Measurements from ENCODE around the gene CTNNA2. TPM values are rescaled to one million over a fixed set of nuclear protein-coding genes. Genes with fewer than 3 reads are reported as not detected.

Gene CTNNA2
- polyA plus RNA-seq, 4 donors: 0.27 to 2.8 (median 1.3) TPM; not detected in 1

GRCh38 chr2:79792090-79792489 lies 279.2 kb downstream of the CTNNA2 start:
- WGBS, 3 donors: 34 to 67% (median 66%) methylated on average over 1 of the region's 1 CpG
- H3K27me3 ChIP-seq (ENCODE audit: control insufficient read depth in 3 of 3, insufficient read depth in 3 of 3, low read length in 3 of 3): no peaks in the 10 kb centered on the region
- no peak overlapping the region for H3K4me3 ChIP-seq (ENCODE audit: low read depth in 1 of 3, low read length in 3 of 3)
- no peaks in the 10 kb centered on the region for H3K36me3 ChIP-seq (ENCODE audit: control insufficient read depth in 3 of 3, insufficient read depth in 2 of 3, low read depth in 1 of 3, low read length in 3 of 3)
- H3K4me1 ChIP-seq (ENCODE audit: control insufficient read depth in 3 of 3, insufficient read depth in 2 of 3, low read depth in 1 of 3, low read length in 2 of 3): no peaks in the 10 kb centered on the region
- H3K9me3 ChIP-seq (ENCODE audit: control insufficient read depth in 2 of 2, insufficient read depth in 1 of 2, low read depth in 1 of 2, low read length in 1 of 2): no peaks in the 10 kb centered on the region
- DNase-seq: peak; percentile 10 to 13
- no peak overlapping the region for H3K27ac ChIP-seq (ENCODE audit: low read depth in 1 of 3, low read length in 2 of 3)
- FAIRE-seq: no peak

DNA sequence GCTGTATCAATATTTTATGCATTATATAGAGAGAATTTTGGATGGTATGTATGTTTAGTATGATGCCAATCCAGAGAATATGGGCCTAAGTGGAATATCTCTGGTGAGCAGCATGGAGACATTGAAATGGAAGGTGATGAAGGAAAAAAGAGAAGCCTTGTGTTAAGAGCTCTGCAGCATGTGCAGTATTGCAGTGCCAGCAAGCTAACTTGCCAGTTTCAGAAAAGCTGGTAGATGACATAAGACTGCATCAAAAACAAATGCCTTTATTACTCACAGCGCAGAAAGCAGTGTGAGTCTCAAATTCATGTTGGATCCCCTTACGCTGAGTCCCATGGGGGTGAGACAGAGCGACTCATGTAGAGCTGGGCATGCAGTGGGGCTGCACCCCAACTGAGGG lies 280.2 kb downstream of the CTNNA2 start:
- Histone ChIP-seq H3K36me3 (ENCODE audit: control insufficient read depth in 3 of 3, insufficient read depth in 2 of 3, low read depth in 1 of 3, low read length in 3 of 3) (no peaks in the 10 kb centered on the region), H3K9me3 (ENCODE audit: control insufficient read depth in 2 of 2, insufficient read depth in 1 of 2, low read depth in 1 of 2, low read length in 1 of 2) (no peaks in the 10 kb centered on the region), H3K4me1 (ENCODE audit: control insufficient read depth in 3 of 3, insufficient read depth in 2 of 3, low read depth in 1 of 3, low read length in 2 of 3) (no peaks in the 10 kb centered on the region), H3K27ac (ENCODE audit: low read depth in 1 of 3, low read length in 2 of 3) (no peak overlapping the region), H3K4me3 (ENCODE audit: low read depth in 1 of 3, low read length in 3 of 3) (no peak overlapping the region), H3K27me3 (ENCODE audit: control insufficient read depth in 3 of 3, insufficient read depth in 3 of 3, low read length in 3 of 3) (no peaks in the 10 kb centered on the region)
- DNase-seq: no peak
- no peak for FAIRE-seq
- 94 to 100% (median 97%) methylated on average over 3 of the region's 3 CpGs for WGBS, 3 donors

DNA sequence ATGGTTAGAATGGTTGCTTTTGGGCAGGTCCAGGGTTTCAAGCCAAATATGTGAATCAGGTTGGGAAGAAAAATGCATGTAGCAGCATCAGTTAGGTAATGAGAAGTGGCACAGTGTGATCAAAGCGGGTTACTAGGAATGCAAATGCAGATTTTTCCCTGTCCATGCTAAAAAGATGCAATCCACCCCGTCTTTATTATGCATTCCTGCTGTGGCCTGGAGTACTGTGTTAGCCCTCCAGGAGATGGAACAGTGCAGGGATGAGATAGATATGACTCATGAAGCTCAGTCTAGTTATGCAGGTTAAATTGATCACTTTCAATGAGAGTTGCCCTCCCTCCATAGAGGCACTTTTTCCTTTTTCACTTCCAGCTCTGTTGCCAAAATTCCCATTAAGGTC lies 283.8 kb downstream of the CTNNA2 start:
- no peak for DNase-seq
- Histone ChIP-seq H3K36me3 (ENCODE audit: control insufficient read depth in 3 of 3, insufficient read depth in 2 of 3, low read depth in 1 of 3, low read length in 3 of 3) (no peaks in the 10 kb centered on the region), H3K4me3 (ENCODE audit: low read depth in 1 of 3, low read length in 3 of 3) (no peak overlapping the region), H3K4me1 (ENCODE audit: control insufficient read depth in 3 of 3, insufficient read depth in 2 of 3, low read depth in 1 of 3, low read length in 2 of 3) (no peaks in the 10 kb centered on the region), H3K27ac (ENCODE audit: low read depth in 1 of 3, low read length in 2 of 3) (no peak overlapping the region), H3K9me3 (ENCODE audit: control insufficient read depth in 2 of 2, insufficient read depth in 1 of 2, low read depth in 1 of 2, low read length in 1 of 2) (no peaks in the 10 kb centered on the region), H3K27me3 (ENCODE audit: control insufficient read depth in 3 of 3, insufficient read depth in 3 of 3, low read length in 3 of 3) (no peaks in the 10 kb centered on the region)
- no peak for FAIRE-seq
- 74 to 89% (median 83%) methylated on average over 2 of the region's 2 CpGs for WGBS, 3 donors

DNA sequence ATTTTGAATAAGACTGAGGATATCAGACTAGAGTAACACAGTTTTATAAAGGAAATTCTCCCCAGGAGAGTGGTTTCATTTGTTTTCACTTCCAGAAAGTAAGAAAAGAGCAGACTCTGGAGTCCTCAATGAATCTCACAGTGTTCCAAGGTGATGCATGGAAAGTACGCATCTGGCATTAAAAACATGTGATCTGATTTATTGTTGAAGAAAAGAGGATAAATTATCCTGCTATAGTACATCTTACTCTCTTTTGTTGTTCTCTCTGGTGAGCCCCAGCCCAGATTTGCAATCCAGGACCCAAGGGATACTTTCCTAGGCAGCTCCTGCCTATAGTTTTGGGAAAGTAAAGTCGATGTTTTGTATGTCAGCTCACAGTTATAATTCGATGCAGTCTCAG lies 285.9 kb downstream of the CTNNA2 start:
- no peak for DNase-seq
- WGBS, 3 donors: 87 to 92% (median 89%) methylated on average over 3 of the region's 3 CpGs

DNA sequence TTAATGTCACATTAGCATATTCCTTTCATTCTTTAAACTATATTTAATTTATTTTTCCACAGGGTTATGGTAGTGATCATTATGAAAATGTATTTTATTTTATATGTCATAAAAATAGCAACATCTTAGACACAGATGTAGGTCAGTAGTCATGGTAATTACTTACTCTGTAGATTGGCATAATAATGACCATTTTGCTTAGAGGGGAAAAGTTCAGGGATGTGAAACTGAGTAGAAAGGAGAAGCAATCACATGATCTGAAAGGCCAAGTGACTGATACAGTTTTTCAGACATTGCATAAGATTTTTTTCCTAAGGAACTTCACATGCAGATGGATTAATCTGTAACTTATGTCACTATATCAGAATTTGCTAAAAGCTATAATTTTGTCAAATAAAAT lies 286.9 kb downstream of the CTNNA2 start:
- Histone ChIP-seq H3K27me3 (ENCODE audit: control insufficient read depth in 3 of 3, insufficient read depth in 3 of 3, low read length in 3 of 3) (no peaks in the 10 kb centered on the region), H3K4me1 (ENCODE audit: control insufficient read depth in 3 of 3, insufficient read depth in 2 of 3, low read depth in 1 of 3, low read length in 2 of 3) (no peaks in the 10 kb centered on the region), H3K4me3 (ENCODE audit: low read depth in 1 of 3, low read length in 3 of 3) (no peak overlapping the region), H3K36me3 (ENCODE audit: control insufficient read depth in 3 of 3, insufficient read depth in 2 of 3, low read depth in 1 of 3, low read length in 3 of 3) (no peaks in the 10 kb centered on the region), H3K9me3 (ENCODE audit: control insufficient read depth in 2 of 2, insufficient read depth in 1 of 2, low read depth in 1 of 2, low read length in 1 of 2) (no peaks in the 10 kb centered on the region), H3K27ac (ENCODE audit: low read depth in 1 of 3, low read length in 2 of 3) (no peak overlapping the region)
- DNase-seq (no peak), FAIRE-seq (no peak)

More for the DNA sequence above, 285.9 kb downstream of the CTNNA2 start:
- Histone ChIP-seq H3K27me3 (ENCODE audit: control insufficient read depth in 3 of 3, insufficient read depth in 3 of 3, low read length in 3 of 3) (no peaks in the 10 kb centered on the region), H3K4me3 (ENCODE audit: low read depth in 1 of 3, low read length in 3 of 3) (no peak overlapping the region), H3K36me3 (ENCODE audit: control insufficient read depth in 3 of 3, insufficient read depth in 2 of 3, low read depth in 1 of 3, low read length in 3 of 3) (no peaks in the 10 kb centered on the region), H3K4me1 (ENCODE audit: control insufficient read depth in 3 of 3, insufficient read depth in 2 of 3, low read depth in 1 of 3, low read length in 2 of 3) (no peaks in the 10 kb centered on the region), H3K9me3 (ENCODE audit: control insufficient read depth in 2 of 2, insufficient read depth in 1 of 2, low read depth in 1 of 2, low read length in 1 of 2) (no peaks in the 10 kb centered on the region), H3K27ac (ENCODE audit: low read depth in 1 of 3, low read length in 2 of 3) (no peak overlapping the region)
- FAIRE-seq: no peak

DNA sequence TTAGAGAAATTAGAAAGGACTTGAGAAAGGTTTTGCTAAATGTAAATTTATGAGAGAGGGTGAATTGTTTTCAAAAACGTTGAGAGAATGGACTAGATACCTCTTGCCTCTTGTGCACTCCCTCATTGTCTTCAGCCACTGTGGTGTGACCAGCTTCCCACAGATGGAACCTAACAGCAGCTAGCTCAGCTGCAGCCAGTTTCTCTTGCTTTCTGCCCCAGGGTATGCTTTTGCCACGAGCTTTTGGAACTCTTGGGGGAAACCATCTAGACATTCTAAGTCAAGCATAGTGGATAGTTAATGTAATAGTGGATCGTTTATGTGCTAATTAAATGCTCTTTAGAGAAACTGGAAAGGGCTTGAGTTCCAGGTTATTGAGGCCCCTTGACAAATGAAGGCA lies 288.2 kb downstream of the CTNNA2 start:
- H3K27ac ChIP-seq (ENCODE audit: low read depth in 1 of 3, low read length in 2 of 3): no peak overlapping the region
- H3K9me3 ChIP-seq (ENCODE audit: control insufficient read depth in 2 of 2, insufficient read depth in 1 of 2, low read depth in 1 of 2, low read length in 1 of 2): no peaks in the 10 kb centered on the region
- WGBS, 3 donors: 51 to 56% (median 53%) methylated on average over 3 of the region's 3 CpGs
- no peak overlapping the region for H3K4me3 ChIP-seq (ENCODE audit: low read depth in 1 of 3, low read length in 3 of 3)
- DNase-seq: no peak
- H3K36me3 ChIP-seq (ENCODE audit: control insufficient read depth in 3 of 3, insufficient read depth in 2 of 3, low read depth in 1 of 3, low read length in 3 of 3): no peaks in the 10 kb centered on the region
- no peaks in the 10 kb centered on the region for H3K4me1 ChIP-seq (ENCODE audit: control insufficient read depth in 3 of 3, insufficient read depth in 2 of 3, low read depth in 1 of 3, low read length in 2 of 3)
- FAIRE-seq: no peak
- H3K27me3 ChIP-seq (ENCODE audit: control insufficient read depth in 3 of 3, insufficient read depth in 3 of 3, low read length in 3 of 3): no peaks in the 10 kb centered on the region

DNA sequence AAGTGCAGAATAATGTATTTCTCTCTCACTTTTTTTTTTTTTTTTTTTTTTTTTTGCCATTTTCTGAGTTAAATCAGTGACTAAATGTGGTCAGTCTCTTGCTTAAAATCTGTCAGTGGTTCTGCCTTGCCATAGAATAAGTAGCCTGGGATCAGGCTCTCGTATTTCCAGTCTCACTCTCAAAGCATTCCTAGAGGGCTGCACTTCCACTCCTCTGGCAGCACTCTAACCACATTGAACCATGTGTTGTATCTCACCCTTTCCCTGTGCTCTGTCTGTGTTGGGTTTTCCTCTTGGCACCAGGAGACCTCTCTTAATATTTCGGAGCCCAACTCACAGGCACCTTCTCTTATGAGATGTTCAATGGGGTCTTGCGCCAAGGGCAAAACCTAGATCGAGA lies 304.4 kb downstream of the CTNNA2 start:
- Histone ChIP-seq H3K9me3 (ENCODE audit: control insufficient read depth in 2 of 2, insufficient read depth in 1 of 2, low read depth in 1 of 2, low read length in 1 of 2) (no peaks in the 10 kb centered on the region), H3K4me3 (ENCODE audit: low read depth in 1 of 3, low read length in 3 of 3) (no peak overlapping the region), H3K27me3 (ENCODE audit: control insufficient read depth in 3 of 3, insufficient read depth in 3 of 3, low read length in 3 of 3) (no peaks in the 10 kb centered on the region), H3K36me3 (ENCODE audit: control insufficient read depth in 3 of 3, insufficient read depth in 2 of 3, low read depth in 1 of 3, low read length in 3 of 3) (no peaks in the 10 kb centered on the region), H3K27ac (ENCODE audit: low read depth in 1 of 3, low read length in 2 of 3) (no peak overlapping the region), H3K4me1 (ENCODE audit: control insufficient read depth in 3 of 3, insufficient read depth in 2 of 3, low read depth in 1 of 3, low read length in 2 of 3) (no peaks in the 10 kb centered on the region)
- WGBS, 3 donors: 77 to 86% (median 78%) methylated on average over 4 of the region's 4 CpGs
- FAIRE-seq (no peak), DNase-seq (no peak)

DNA sequence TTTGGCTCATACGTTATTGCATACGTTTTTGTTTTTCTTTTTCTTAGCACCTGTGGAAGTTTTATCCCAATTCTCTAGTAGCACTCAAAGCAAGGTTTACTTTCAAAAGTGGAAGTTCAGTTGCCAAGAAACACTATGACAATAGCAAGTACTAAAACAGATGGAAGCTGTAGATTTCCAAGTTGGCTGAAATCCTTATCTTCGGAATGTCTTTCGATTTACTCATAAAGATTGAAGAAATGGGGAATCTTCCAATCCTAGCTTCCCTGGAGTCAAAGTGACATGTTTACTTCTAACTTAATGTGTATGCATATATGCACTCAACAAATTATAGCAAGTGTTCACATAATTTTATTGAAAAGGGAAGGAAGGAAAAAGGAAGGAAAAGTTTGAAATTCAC lies 307.4 kb downstream of the CTNNA2 start:
- Histone ChIP-seq H3K27me3 (ENCODE audit: control insufficient read depth in 3 of 3, insufficient read depth in 3 of 3, low read length in 3 of 3) (no peaks in the 10 kb centered on the region), H3K4me1 (ENCODE audit: control insufficient read depth in 3 of 3, insufficient read depth in 2 of 3, low read depth in 1 of 3, low read length in 2 of 3) (no peaks in the 10 kb centered on the region), H3K9me3 (ENCODE audit: control insufficient read depth in 2 of 2, insufficient read depth in 1 of 2, low read depth in 1 of 2, low read length in 1 of 2) (no peaks in the 10 kb centered on the region), H3K27ac (ENCODE audit: low read depth in 1 of 3, low read length in 2 of 3) (no peak overlapping the region), H3K36me3 (ENCODE audit: control insufficient read depth in 3 of 3, insufficient read depth in 2 of 3, low read depth in 1 of 3, low read length in 3 of 3) (no peaks in the 10 kb centered on the region), H3K4me3 (ENCODE audit: low read depth in 1 of 3, low read length in 3 of 3) (no peak overlapping the region)
- FAIRE-seq (no peak), DNase-seq (no peak)
- 55 to 83% (median 71%) methylated on average over 4 of the region's 4 CpGs for WGBS, 3 donors

GRCh38 chr2:79822136-79822535 lies 309.3 kb downstream of the CTNNA2 start:
- no peaks in the 10 kb centered on the region for H3K9me3 ChIP-seq (ENCODE audit: control insufficient read depth in 2 of 2, insufficient read depth in 1 of 2, low read depth in 1 of 2, low read length in 1 of 2)
- DNase-seq (no peak), FAIRE-seq (no peak)
- no peak overlapping the region for H3K4me3 ChIP-seq (ENCODE audit: low read depth in 1 of 3, low read length in 3 of 3)
- no peak overlapping the region for H3K27ac ChIP-seq (ENCODE audit: low read depth in 1 of 3, low read length in 2 of 3)
- H3K4me1 ChIP-seq (ENCODE audit: control insufficient read depth in 3 of 3, insufficient read depth in 2 of 3, low read depth in 1 of 3, low read length in 2 of 3): no peaks in the 10 kb centered on the region
- no peaks in the 10 kb centered on the region for H3K27me3 ChIP-seq (ENCODE audit: control insufficient read depth in 3 of 3, insufficient read depth in 3 of 3, low read length in 3 of 3)
- WGBS, 3 donors: 52 to 60% (median 58%) methylated on average over 2 of the region's 2 CpGs
- H3K36me3 ChIP-seq (ENCODE audit: control insufficient read depth in 3 of 3, insufficient read depth in 2 of 3, low read depth in 1 of 3, low read length in 3 of 3): no peaks in the 10 kb centered on the region

All from small intestine (tissue), 7 donors.